Limb (tissue), 2 donors: ENCODE measurements around the gene KDM4B.

Source experiments
- DNase-seq, 2 donors: peaks; one replicate each; pipeline ENCODE4 v3.0.0-alpha.2; 2016; ENCODE audit errors: extremely low spot score in 2 of 2

Gene KDM4B

GRCh38 chr19:5068233-5069072 is 99.5 kb downstream of the KDM4B start:
- DNase-seq = no peak

- no peak for DNase-seq
Observed at GRCh38 chr19:5070331-5070730, 101.4 kb downstream of the KDM4B start.

- no peak for DNase-seq
Observed at GRCh38 chr19:5070930-5071329, 102.0 kb downstream of the KDM4B start.

- no peak for DNase-seq
Observed at GRCh38 chr19:5071579-5071978, 102.7 kb downstream of the KDM4B start.

- no peak for DNase-seq
Observed at GRCh38 chr19:5072115-5072514, 103.2 kb downstream of the KDM4B start.

- DNase-seq = no peak
Observed at GRCh38 chr19:5073153-5073844, 104.4 kb downstream of the KDM4B start.

- DNase-seq = no peak
Observed at GRCh38 chr19:5074407-5074806, 105.5 kb downstream of the KDM4B start.

- no peak for DNase-seq
Observed at GRCh38 chr19:5074830-5075394, 106.0 kb downstream of the KDM4B start.

GRCh38 chr19:5075597-5075996 is 106.7 kb downstream of the KDM4B start:
- DNase-seq = no peak

GRCh38 chr19:5076440-5077208 is 107.7 kb downstream of the KDM4B start:
- DNase-seq = no peak

GRCh38 chr19:5077209-5077515 is 108.2 kb downstream of the KDM4B start:
- no peak for DNase-seq

DNA sequence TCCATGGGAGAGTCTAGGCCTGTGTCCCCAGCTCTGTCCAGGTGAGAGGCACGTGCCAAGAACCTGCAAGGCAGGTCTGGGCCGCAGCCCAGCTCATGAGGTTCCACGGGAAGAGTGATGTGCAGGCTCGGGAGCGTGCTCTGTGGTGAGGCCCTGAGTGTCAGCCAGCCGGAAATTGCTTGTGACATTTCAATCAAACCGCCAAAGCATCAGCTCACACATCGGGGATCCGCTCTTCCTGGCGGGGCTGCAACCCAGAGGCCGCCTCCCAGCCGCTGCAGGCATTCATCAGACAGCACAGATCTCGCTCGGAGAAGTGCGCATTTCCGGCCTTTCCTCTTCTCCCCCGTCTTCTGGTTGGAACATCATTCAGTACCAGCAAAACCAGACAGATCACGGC is 109.3 kb downstream of the KDM4B start:
- DNase-seq = no peak

GRCh38 chr19:5078666-5079065 is 109.8 kb downstream of the KDM4B start:
- no peak for DNase-seq

DNA sequence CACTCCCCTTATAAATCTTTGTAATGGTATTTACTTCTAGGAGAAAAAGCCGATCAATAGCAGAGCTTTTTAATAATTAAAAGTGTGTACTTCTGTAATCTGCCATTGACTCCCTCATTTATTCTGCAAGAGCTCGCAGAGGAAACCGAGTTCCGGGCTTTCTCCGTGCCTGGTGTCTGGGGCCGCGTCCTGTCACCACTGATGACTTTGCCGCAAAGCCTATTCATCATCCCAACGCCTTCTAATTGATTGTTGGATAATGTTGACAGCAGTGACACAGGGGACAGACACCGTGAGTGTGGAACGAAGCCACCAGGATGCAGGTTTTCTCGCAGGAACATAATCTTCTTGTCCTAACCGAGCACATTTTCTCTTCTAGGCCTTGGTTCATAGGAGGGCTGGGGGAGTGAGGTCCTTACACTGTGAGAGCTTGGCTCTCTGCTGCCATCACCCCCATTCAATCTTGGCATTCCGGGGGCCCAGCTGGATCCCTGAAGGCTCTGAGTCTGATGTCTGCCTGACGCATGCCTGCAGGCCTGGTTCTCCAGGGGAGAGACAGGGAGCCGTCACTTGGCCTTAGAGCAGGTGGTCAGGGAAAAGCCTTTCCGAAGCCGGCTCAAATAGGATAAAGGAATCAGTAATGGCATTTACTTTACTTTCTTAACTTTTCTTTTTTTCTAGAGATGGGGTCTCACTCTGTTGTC is 110.3 kb downstream of the KDM4B start:
- DNase-seq = no peak

- peak in 1 of 2 donors; percentile 50 for DNase-seq
Observed at GRCh38 chr19:5080030-5080654, 111.2 kb downstream of the KDM4B start.

DNA sequence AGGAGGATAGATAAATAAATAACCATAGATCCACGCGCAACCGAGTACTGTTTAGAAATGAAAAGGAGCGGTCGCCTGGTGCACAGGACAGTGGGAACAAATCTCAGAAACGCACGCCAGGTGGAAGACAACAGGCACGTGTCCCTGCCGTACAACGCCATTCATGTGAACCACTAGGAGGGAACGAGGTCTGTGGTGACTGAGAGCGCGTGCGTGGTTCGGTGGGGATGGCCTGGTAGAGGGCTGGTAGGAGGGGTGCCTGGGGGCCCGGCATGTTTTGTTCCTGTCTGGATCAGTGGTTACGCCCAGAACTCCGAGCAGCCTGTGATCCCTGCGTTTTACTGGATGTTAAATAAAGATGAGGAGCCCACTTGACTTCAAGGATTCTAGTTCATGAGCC is 111.9 kb downstream of the KDM4B start:
- DNase-seq = no peak

- DNase-seq = no peak
Observed at GRCh38 chr19:5081443-5082161, 112.7 kb downstream of the KDM4B start.

DNA sequence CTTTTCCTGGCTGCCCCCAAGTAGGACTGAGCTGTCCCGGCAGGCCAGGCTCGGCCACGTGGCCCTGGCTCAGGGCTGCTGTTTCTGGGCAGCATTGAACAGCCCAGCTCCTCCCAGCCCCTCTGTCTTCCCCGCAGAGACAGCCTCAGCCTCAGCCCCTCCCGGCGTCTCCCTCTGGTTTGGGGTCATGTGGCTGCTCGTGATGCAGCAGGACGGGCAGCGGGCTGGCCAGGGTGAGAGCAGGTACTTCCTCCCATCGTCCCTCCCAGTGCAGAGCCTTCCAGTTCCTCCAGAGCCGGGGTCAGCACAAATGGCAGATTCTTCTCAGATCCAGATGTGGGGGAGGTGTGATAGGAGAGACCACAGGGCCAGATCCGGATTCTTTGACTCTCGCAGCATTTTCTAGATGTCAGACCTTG is 114.6 kb downstream of the KDM4B start:
- DNase-seq = no peak

GRCh38 chr19:5085566-5085965 is 116.7 kb downstream of the KDM4B start:
- DNase-seq = no peak

DNA sequence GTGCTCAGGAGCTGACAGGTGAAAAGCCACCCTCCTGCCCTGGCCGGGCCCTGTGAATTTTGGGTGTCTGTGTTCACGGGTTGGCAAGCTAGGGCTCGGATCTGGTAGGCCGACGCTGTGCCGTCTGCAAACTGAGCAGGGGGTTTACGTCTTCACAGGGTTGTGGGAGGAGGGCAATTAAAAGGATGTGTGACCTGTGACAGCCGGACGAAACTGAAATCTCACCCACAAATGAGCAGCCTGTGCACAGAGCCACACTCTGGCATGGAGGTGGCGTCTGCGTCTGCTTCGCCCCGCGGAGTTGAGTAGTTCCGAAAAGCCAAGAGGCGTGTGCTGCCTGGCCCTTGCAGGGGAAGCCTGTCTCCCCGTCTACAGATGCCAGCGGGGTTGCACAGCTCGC is 117.3 kb downstream of the KDM4B start:
- no peak for DNase-seq
